Activated naive CD4-positive, alpha-beta T cell treated with Interleukin-2 at 50 U/mL for 16 hours (primary cell): ENCODE measurements around the gene DLGAP4.

ENCODE experiments used
- DNase-seq: peaks from one replicate; pipeline ENCODE4 v3.0.0-alpha.2; 2020

Gene DLGAP4

DNA sequence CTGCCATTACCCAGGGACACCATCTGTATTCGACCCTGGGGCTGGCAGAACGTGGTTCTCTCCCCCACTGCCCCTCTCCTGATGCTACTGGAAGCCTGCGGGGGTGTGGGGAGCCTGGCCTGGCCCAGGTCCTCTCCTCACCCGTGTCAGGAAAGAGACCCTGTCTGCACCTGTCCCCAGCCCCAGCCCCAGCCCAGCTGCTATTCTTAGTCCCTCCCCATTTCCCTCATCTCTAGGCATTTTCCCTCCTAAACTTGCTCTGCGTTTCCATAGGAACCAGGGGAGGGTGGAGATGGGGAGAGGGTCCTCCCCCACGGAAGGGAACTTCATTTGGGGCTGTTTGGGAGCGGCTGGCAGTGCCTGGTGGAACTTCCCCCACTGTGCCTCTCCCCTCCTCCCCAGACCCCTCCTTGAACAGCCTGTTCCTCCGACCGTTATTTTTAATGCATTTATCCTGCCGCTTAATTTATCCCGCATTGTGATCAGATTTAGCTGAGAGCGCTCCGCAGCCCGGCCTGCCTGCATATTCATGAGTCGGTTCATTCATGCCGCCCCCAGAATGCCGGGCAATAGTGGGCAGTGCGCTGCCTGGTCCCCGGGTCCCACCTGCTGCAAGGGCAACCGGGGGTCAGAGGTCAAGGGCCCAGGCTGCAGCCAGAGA, 31.8 kb upstream of the DLGAP4 start:
- DNase-seq, result no peak

DNA sequence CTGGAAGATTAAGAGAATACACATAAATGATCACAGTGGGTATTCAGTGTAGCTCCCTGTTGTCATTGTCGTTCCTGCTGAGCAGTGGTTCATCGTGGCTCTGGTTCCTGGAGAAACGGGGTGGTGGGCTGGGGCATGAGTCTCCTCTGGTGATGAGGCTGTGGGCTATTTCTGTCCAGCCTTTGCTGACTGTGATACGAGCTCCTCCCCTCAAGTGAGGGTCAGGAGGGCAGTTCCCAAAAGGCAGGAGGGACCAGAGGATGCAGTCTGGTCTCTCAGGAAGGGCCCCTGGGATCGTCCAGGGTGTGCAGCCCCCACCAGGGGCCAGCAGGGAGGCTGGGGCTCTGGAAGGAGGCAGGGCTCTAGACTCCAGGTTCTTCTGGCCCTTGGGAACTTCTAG, 31.1 kb upstream of the DLGAP4 start:
- DNase-seq, result no peak

GRCh38 chr20:36275441-36276189, 30.5 kb upstream of the DLGAP4 start:
- no peak for DNase-seq

DNA sequence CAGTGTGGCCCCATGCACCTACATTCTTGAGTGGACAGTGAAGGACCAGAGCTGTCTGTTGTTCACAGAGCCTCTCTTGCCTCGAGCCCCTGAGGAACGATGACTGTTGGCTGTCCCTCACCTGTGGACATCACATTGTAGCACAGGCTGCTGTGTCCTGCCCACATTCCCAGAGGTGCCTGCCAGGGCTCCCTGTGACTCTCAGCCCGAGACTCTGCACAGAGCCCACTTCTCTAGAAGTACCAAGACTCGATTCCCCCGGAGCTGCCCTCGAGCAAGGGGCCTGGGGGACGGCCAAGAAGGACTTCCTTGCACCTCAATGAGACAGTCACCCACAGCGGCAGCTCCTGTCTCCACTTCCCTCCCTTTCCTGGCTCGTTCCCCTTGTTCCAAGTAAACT, 28.6 kb upstream of the DLGAP4 start:
- no peak for DNase-seq

GRCh38 chr20:36279362-36279761, 26.8 kb upstream of the DLGAP4 start:
- no peak for DNase-seq

- DNase-seq, result no peak
Measured at GRCh38 chr20:36279776-36280175, 26.4 kb upstream of the DLGAP4 start.

DNA sequence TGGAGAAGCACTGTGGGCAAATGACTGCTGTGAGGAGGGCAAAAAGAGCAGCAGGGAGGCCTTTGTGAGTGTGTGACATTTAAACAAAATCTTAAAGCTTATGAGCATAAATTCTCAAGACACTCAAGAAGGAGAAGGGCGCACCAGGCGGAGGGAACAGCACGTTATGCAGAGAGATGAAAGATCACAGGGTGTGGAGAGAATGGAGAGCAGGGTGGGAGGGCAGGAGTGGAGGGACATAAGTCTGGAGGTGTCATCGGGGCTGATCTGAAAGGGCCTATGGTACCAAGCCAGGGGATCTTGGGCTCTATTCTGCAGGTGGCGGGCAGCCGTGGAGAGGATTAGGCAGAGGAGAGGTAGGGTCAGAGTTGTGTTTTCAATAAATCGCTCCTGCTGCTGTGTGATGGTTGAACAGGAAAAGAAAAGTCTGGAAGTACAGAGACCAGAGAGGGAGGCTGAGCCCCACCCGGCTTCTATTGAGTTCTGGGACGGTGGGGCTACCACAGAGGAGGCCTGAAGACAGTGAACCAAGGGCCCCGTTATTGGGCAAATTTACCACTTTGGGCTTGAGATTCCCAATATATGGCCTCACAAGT, 24.3 kb upstream of the DLGAP4 start:
- DNase-seq, result no peak

GRCh38 chr20:36284751-36285150, 21.4 kb upstream of the DLGAP4 start:
- DNase-seq, result no peak

- no peak for DNase-seq
Measured at GRCh38 chr20:36285746-36286447, 20.2 kb upstream of the DLGAP4 start.

GRCh38 chr20:36297656-36298055, 8.5 kb upstream of the DLGAP4 start:
- no peak for DNase-seq

DNA sequence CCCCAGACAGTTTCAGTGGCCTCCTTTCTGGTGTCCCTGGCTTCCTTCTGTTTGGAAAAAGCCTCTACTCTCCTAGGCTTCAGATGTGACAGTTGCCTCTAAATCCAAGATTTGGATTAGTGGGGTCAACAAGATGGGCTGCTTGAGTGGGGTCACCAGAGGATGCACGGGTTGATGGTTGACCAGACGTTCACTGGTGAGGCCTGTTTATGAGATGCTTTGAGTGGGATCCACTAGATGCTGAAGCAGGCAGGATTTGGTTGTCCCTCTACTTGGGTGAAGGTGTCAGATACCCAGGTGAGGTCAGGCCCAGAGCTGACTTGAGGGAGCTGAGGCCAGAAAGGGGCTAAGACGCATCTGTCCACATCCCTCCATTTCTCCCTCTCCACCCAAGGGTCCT, 8.1 kb upstream of the DLGAP4 start:
- no peak for DNase-seq

DNA sequence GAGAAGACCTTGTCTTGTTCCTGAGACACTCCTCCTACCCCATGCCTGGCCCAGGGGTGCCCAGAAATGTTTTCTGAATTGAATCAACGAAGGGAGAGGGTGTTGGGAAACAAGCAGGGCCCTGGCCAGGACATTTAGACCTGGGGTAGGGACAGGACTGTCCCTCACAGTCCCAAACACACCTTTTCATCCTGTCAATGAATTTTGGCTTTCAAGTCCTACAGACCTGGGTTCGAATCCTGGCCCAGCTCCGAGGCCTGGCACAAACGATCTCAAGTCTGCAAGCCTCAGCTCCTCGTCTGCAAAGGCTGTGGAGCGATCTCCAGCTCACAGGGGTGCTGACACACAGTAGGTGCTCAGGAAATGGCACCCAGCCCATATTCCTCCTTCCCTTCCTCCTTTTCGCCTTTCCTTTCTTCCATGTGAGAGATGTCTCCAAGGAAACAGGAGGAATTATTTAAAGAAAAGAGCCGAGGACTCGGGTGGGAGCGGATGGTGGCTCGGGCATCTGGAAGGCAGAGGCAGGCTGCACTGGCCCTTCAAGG, 7.3 kb upstream of the DLGAP4 start:
- no peak for DNase-seq

- no peak for DNase-seq
Measured at GRCh38 chr20:36299459-36299858, 6.7 kb upstream of the DLGAP4 start.

DNA sequence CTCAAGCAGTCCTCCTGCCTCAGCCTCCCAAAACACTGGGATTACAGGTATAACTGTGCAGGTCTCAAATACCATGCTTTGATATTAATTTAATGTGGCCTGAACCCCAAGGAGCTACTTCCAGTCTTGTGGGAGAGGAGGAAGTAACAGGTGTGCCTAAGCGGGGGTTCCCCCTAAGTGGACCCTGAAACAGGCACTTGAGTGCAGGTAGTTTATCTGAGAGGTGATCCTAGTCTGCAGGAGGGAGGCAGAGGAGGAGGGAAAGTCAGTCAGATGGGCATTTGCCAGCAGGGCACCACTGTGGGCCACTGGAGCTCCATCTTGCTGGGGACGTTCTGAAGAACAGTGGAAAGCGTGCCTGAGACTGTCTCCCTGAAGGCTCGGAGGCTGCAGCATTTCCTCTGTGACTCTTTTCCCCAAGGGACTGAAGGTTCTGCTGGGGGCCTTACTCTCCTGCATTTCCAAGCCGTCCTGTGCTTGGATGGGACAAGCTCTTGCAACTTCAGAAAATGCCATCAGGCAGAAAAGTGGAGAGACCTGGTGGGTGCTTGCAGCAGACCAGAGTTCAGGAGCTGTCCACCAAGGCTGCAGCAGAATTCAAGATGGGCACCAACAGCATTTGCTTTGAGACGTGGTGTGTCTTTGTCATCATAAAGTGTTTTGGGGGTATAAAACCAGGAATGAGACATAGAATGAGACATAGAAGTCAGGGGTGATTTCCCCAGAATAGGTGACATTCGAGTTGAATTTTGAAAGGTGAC, 4.6 kb upstream of the DLGAP4 start:
- DNase-seq, result no peak

GRCh38 chr20:36303020-36303595, 3.0 kb upstream of the DLGAP4 start:
- DNase-seq, result no peak

DNA sequence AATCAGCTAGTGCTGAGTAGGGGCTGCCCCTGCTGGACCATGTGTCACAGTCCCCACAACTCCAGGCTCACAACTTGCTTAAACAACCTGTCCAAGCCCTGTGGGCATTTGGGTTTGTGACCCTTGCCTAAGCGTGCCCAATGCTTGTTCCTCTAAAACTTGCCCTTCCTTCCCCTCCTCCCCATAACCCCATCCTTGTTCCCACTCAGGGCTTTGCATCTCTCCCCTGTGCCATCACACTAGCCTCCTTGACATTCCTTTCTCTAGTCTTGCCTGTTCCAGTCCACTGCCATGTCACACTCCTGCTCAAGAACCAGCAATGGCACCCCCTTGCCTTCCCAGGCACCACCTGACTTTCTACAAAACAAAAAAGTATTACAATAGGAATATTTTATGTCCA, 2.3 kb upstream of the DLGAP4 start:
- no peak for DNase-seq

DNA sequence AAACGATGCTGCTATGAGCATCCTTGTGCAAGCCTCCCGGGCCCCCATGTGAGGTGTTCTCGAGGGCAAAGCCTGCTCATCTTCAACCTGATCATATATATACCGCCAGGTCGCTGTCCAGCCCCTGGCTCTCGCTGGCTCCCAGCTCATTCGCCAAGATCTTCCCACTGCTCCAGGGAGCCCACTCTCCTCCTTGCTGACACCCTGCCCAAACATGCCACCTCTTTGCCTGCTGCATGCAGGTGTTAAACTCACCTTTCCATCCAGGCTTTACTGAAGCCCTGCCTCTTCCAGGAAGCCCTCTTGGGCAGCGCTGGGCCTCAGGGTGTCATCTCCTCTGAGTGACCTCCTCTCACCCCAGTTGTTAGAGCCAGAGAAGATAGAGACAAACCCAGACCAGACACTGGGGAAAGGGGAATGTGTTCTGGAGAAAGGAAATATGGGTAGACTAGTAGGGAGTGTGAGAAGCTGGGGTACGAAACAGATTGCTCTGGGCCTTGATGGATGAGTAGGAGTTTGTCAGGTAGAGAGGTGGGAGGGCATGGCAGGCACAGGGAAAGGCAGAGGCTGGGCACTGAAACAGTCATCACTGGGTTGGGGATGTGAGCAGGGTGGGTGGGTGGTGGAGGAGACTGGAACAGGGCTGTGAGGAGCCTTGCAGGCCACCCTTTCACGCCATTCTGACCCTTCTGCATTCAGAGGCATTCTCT, 1.2 kb upstream of the DLGAP4 start:
- no peak for DNase-seq

DNA sequence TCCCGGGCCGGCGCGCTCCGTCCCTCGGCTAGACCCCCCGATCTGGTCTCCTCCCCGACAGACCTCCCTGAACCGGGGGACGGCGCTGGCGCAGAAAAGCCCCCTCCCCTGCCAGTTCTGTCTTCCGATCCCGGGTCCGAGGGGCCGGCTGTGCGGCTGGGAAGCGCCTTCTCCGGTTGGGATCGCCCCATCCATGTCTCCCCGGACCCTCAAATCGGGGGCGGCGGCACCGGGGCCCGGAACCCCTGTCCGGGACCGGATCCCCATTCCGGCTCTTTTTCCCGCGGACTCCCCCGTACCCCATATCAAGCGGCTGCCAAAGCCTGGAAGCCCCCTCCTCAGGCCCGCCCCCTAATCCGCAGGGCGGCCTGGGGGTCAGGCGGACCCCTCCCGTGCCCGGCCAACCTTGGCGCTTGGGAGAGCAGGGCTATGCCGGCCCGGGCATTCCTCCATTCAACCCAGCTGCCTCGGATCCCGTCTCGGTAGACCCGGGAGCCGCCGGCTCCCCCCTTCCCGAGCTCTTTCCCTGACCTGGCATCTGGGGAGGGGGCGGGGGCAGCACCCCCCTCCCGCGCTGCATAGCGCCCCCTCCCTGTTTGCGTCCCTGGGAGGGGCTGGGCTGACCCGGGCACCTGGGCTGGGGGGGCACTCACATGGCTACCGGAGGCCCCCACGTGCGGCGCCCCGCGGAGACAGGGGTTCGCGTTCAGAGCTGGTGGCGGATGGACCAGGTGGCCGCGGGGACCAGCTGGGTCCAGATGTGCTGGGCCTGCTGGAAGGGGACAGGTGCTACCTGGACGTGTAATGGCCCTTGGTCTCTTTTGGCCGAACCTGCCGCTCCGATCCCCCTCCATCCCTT, 643 bp downstream of the DLGAP4 start:
- DNase-seq, result no peak

GRCh38 chr20:36307412-36308325, 1.5 kb downstream of the DLGAP4 start:
- no peak for DNase-seq
